Measurements from ENCODE around the gene MIER2. TPM values are rescaled to one million over a fixed set of nuclear protein-coding genes. Genes with fewer than 3 reads are reported as not detected.

MIER2 gene
- total RNA-seq, 2 donors from 2014 or later: 17.3 to 19.1 TPM

- H3K27ac ChIP-seq: no peak overlapping the region
- H3K4me1 ChIP-seq: no peaks in the 10 kb centered on the region
- DNase-seq: no peak
- H3K9me3 ChIP-seq: no peaks in the 10 kb centered on the region
- no peak overlapping the region for H3K4me3 ChIP-seq
- H3K9ac ChIP-seq (ENCODE audit: low read depth in 2 of 2, low read length in 2 of 2): no peak overlapping the region
- TF ChIP-seq CTCF (IDR thresholded peaks at IDR 0.05): no peak
- H3K36me3 ChIP-seq: peaks cover 18% of the 10 kb centered on the region
- intact Hi-C loops (cut with DNase I): no loop called here
- H3K27me3 ChIP-seq: no peaks in the 10 kb centered on the region
These were observed 19.9 kb downstream of the MIER2 start for GRCh38 chr19:324716-325115.

GRCh38 chr19:322616-323015 lies 22.0 kb downstream of the MIER2 start:
- no peak for DNase-seq
- Histone ChIP-seq H3K27me3 (no peaks in the 10 kb centered on the region), H3K4me1 (no peaks in the 10 kb centered on the region), H3K36me3 (peaks cover 16% of the 10 kb centered on the region), H3K4me3 (no peak overlapping the region), H3K27ac (no peak overlapping the region), H3K9me3 (no peaks in the 10 kb centered on the region), H3K9ac (ENCODE audit: low read depth in 2 of 2, low read length in 2 of 2) (no peak overlapping the region)
- no peak for TF ChIP-seq CTCF (IDR thresholded peaks at IDR 0.05)
- intact Hi-C loops (cut with DNase I): no loop called here

- no peaks in the 10 kb centered on the region for H3K27me3 ChIP-seq
- no peak overlapping the region for H3K9ac ChIP-seq (ENCODE audit: low read depth in 2 of 2, low read length in 2 of 2)
- no peaks in the 10 kb centered on the region for H3K36me3 ChIP-seq
- H3K27ac ChIP-seq: no peak overlapping the region
- no peak overlapping the region for H3K4me3 ChIP-seq
- H3K4me1 ChIP-seq: no peaks in the 10 kb centered on the region
- no peaks in the 10 kb centered on the region for H3K9me3 ChIP-seq
- intact Hi-C loops (cut with DNase I): no loop called here
- no peak for DNase-seq
- no peak for TF ChIP-seq CTCF (IDR thresholded peaks at IDR 0.05)
These were observed 26.2 kb downstream of the MIER2 start for GRCh38 chr19:318509-318774.

- no peaks in the 10 kb centered on the region for H3K27me3 ChIP-seq
- no peak for DNase-seq
- TF ChIP-seq CTCF (IDR thresholded peaks at IDR 0.05): no peak
- H3K4me1 ChIP-seq: no peaks in the 10 kb centered on the region
- intact Hi-C loops (cut with DNase I): no loop called here
- no peaks in the 10 kb centered on the region for H3K36me3 ChIP-seq
- H3K27ac ChIP-seq: no peak overlapping the region
- no peak overlapping the region for H3K4me3 ChIP-seq
- no peak overlapping the region for H3K9ac ChIP-seq (ENCODE audit: low read depth in 2 of 2, low read length in 2 of 2)
- H3K9me3 ChIP-seq: no peaks in the 10 kb centered on the region
These were observed 26.7 kb downstream of the MIER2 start for GRCh38 chr19:317710-318508.

- H3K9me3 ChIP-seq: no peaks in the 10 kb centered on the region
- H3K27me3 ChIP-seq: no peaks in the 10 kb centered on the region
- no peak overlapping the region for H3K4me3 ChIP-seq
- no peaks in the 10 kb centered on the region for H3K4me1 ChIP-seq
- no peak overlapping the region for H3K27ac ChIP-seq
- H3K36me3 ChIP-seq: no peaks in the 10 kb centered on the region
- intact Hi-C loops (cut with DNase I): no loop called here
- TF ChIP-seq CTCF (IDR thresholded peaks at IDR 0.05): no peak
- no peak for DNase-seq
- H3K9ac ChIP-seq (ENCODE audit: low read depth in 2 of 2, low read length in 2 of 2): no peak overlapping the region
These were observed 28.8 kb downstream of the MIER2 start for GRCh38 chr19:315811-316210.
